Thymus (tissue), 11 donors: ENCODE measurements around the gene LTBP1. TPM values are rescaled to one million over a fixed set of nuclear protein-coding genes. Genes with fewer than 3 reads are reported as not detected.
A peak's percentile ranks its signal among the peaks of the same experiment; 100 is the strongest.

Source experiments
- DNase-seq, 9 donors: peaks; one replicate each; pipeline ENCODE4 v3.0.0-alpha.2; 2013; ENCODE audit warnings: low spot score in 9 of 9, low read depth in 6 of 9, missing footprints in 1 of 9
- H3K27ac ChIP-seq, 2 donors: one replicate each; pipeline ENCODE4 v1.5.1; 2013; ENCODE audit warnings: control low read depth in 1 of 2, low read depth in 1 of 2, low read length in 1 of 2, mild to moderate bottlenecking in 1 of 2, moderate library complexity in 1 of 2
- H3K27me3 ChIP-seq, 2 donors: one replicate each; pipeline ENCODE4 v1.5.1; 2013; ENCODE audit warnings: low read length in 1 of 2; ENCODE audit not compliant: control insufficient read depth in 2 of 2, insufficient read depth in 1 of 2
- H3K36me3 ChIP-seq, 2 donors: one replicate each; pipeline ENCODE4 v1.5.1; 2013; ENCODE audit warnings: low read length in 1 of 2, mild to moderate bottlenecking in 1 of 2, moderate library complexity in 1 of 2; ENCODE audit not compliant: control insufficient read depth in 2 of 2, insufficient read depth in 2 of 2
- H3K4me1 ChIP-seq, 2 donors: one replicate each; pipeline ENCODE4 v1.5.1; 2013; ENCODE audit warnings: low read length in 2 of 2; ENCODE audit not compliant: control insufficient read depth in 2 of 2, insufficient read depth in 2 of 2
- H3K4me3 ChIP-seq, 2 donors: one replicate each; pipeline ENCODE4 v1.5.1; 2013; ENCODE audit warnings: low read length in 2 of 2, control low read depth in 1 of 2, mild to moderate bottlenecking in 1 of 2
- H3K9me3 ChIP-seq, 2 donors: one replicate each; pipeline ENCODE4 v1.5.1; 2013; ENCODE audit warnings: low read length in 1 of 2, mild to moderate bottlenecking in 1 of 2; ENCODE audit not compliant: control insufficient read depth in 2 of 2, insufficient read depth in 1 of 2
- WGBS: extraction: QIAGEN DNeasy Blood & Tissue Kit; methylation state at CpG from one replicate; pipeline ENCODE4 v1.1.7; 2013; 5-methylcytosine and 5-hydroxymethylcytosine counted together
- polyA plus RNA-seq: library from polyadenylated mRNA; stranded (reverse); fragments of 200-250 nt; gene quantifications from one replicate; pipeline ENCODE4 v1.2.3, GENCODE V29; 2013
- total RNA-seq: library from RNA; stranded (reverse); fragments of 120-200 nt; gene quantifications from one replicate; pipeline ENCODE4 v1.2.4, GENCODE V29; 2013
- donor health status: healthy.

LTBP1 gene
- total and polyA plus RNA-seq, 2 donors, result 13.3 to 17.7 TPM

- WGBS, result 95% methylated on average over 2 of the region's 2 CpGs
- H3K27ac ChIP-seq, result no peak overlapping the region
- no peaks in the 10 kb centered on the region for H3K36me3 ChIP-seq
Observed at GRCh38 chr2:33022395-33022985, 75.7 kb downstream of the LTBP1 start.

GRCh38 chr2:33022989-33023727 is 76.4 kb downstream of the LTBP1 start:
- H3K9me3 ChIP-seq, result peaks cover 0 to 4% of the 10 kb centered on the region in 2 donors
- H3K4me3 ChIP-seq, result no peak overlapping the region
- no peaks in the 10 kb centered on the region for H3K36me3 ChIP-seq
- WGBS, result 17% methylated on average over 6 of the region's 6 CpGs
- H3K27ac ChIP-seq, result no peak overlapping the region
- H3K27me3 ChIP-seq, result no peaks in the 10 kb centered on the region
- DNase-seq, result no peak
- no peaks in the 10 kb centered on the region for H3K4me1 ChIP-seq

More at GRCh38 chr2:33022395-33022985, 75.7 kb downstream of the LTBP1 start:
- Histone ChIP-seq H3K9me3 (peaks cover 0 to 4% of the 10 kb centered on the region in 2 donors), H3K4me3 (no peak overlapping the region), H3K27me3 (no peaks in the 10 kb centered on the region), H3K4me1 (no peaks in the 10 kb centered on the region)
- DNase-seq, result no peak

DNA sequence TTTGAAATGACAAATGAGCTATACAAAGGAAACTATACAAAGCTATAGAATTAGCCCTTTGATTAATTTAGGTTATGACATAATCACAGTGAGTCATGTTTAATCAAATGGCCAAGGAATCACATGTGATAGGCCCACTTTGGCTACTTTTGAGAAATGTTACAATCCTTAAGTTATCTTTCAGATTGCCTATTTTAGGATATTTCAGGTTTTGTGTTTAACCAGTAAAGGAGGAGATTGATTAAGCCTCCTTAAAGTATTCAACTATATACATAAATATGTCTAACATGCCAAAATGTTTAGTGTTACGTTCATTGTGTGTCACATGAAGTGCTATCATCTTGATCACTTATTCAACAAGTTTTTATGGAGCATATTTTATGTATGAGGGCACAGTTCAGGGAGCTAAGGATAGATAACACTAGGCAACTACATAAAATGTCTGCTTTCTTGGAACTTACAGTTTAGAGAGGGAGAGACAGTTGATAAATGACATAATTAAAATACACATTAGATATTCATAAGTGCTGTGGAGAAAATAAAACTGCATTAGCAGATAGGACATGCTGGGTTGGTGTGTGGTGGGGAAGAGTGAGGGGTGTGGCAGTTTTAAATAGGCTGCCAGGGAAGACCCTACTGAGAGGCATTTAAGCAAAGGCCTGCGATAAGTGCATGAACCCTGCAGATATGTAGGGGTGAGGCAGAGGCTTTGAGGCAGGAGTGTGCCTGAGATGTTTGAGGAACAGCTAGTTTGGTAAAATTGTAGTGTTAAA is 77.2 kb downstream of the LTBP1 start:
- no peaks in the 10 kb centered on the region for H3K27me3 ChIP-seq
- 98% methylated on average over 2 of the region's 2 CpGs for WGBS
- peaks cover 0 to 4% of the 10 kb centered on the region in 2 donors for H3K9me3 ChIP-seq
- no peaks in the 10 kb centered on the region for H3K4me1 ChIP-seq
- H3K36me3 ChIP-seq, result no peaks in the 10 kb centered on the region
- no peak overlapping the region for H3K27ac ChIP-seq
- H3K4me3 ChIP-seq, result no peak overlapping the region
- DNase-seq, result no peak

DNA sequence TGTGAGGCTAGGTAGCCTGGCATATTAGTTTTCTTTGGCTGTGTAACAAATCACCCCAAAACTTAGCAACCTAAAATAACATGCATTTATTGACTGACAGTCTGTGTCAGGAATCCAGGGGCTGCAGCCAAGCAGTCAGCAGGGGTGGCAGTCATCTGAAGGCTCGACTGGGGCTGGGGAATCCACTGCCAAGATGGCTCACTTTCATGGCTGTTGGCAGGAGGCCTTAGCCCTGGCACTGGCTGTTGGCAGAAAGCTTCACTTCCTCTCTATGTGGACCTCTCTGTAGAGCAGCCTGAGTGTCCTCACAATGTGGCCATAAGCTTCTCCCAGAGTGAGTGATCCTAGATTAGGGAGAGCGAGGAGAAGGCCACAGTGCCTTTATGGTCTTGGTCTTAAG is 78.0 kb downstream of the LTBP1 start:
- WGBS, result 95% methylated on average over 2 of the region's 2 CpGs
- no peaks in the 10 kb centered on the region for H3K36me3 ChIP-seq
- DNase-seq, result no peak
- H3K9me3 ChIP-seq, result peaks cover 0 to 4% of the 10 kb centered on the region in 2 donors
- no peaks in the 10 kb centered on the region for H3K4me1 ChIP-seq
- no peaks in the 10 kb centered on the region for H3K27me3 ChIP-seq
- H3K27ac ChIP-seq, result no peak overlapping the region
- no peak overlapping the region for H3K4me3 ChIP-seq

GRCh38 chr2:33029459-33029858 is 82.7 kb downstream of the LTBP1 start:
- Histone ChIP-seq H3K4me1 (peaks cover 0 to 2% of the 10 kb centered on the region in 2 donors), H3K36me3 (no peaks in the 10 kb centered on the region), H3K27ac (no peak overlapping the region), H3K9me3 (peaks cover 0 to 4% of the 10 kb centered on the region in 2 donors), H3K27me3 (no peaks in the 10 kb centered on the region), H3K4me3 (no peak overlapping the region)
- no peak for DNase-seq
- WGBS, result 95% methylated on average over 3 of the region's 3 CpGs

DNA sequence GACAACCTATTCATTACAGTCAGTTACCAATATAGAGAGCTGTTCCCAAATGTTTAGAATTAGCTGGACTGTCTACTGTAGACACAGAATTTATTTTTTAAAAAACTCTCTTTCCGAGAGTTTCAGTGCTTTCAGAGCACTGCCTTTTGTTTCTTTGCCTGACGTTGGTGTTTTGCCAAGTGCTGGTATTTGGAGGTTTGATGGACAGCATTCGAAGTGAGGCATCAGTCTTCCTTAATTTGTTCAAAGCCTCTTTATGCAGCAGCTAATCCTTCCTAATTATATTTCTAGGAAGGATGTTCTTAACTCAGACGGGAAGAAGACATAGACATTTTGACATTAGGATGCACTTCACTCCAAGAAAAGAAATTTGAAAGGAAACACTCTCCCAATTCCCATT is 83.2 kb downstream of the LTBP1 start:
- no peak for DNase-seq
- Histone ChIP-seq H3K4me3 (no peak overlapping the region), H3K27ac (no peak overlapping the region), H3K4me1 (peaks cover 0 to 2% of the 10 kb centered on the region in 2 donors), H3K9me3 (peaks cover 0 to under 1% of the 10 kb centered on the region in 2 donors), H3K27me3 (no peaks in the 10 kb centered on the region), H3K36me3 (no peaks in the 10 kb centered on the region)
- 95% methylated on average over 4 of the region's 4 CpGs for WGBS

DNA sequence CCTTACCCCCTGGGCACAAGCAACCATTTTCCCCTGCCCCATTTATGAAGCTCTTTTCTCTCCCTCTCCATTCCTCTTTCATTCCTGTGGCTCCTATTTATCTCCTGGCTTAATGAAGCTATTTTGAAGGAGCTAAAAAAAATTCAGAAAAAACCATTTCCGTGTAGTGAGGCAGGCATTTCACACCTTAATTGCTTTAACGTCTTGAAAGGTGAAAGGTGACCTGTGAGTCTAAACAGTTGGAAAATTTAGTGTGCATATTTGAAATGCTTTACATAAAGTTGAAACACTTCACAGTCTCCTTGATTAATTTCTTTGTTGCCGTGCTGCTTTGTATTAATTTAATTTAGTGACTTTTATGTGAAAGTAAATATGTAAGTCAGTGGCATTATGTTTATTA is 83.6 kb downstream of the LTBP1 start:
- WGBS, result 97% methylated on average over 3 of the region's 3 CpGs

GRCh38 chr2:33032245-33032644 is 85.5 kb downstream of the LTBP1 start:
- no peak for DNase-seq
- 81% methylated on average over 2 of the region's 2 CpGs for WGBS
- H3K27ac ChIP-seq, result no peak overlapping the region
- no peaks in the 10 kb centered on the region for H3K9me3 ChIP-seq
- no peak overlapping the region for H3K4me3 ChIP-seq
- H3K27me3 ChIP-seq, result no peaks in the 10 kb centered on the region
- H3K36me3 ChIP-seq, result no peaks in the 10 kb centered on the region
- H3K4me1 ChIP-seq, result peaks cover 0 to 2% of the 10 kb centered on the region in 2 donors

More for the DNA sequence above, 83.6 kb downstream of the LTBP1 start:
- H3K36me3 ChIP-seq, result no peaks in the 10 kb centered on the region
- peaks cover 0 to 2% of the 10 kb centered on the region in 2 donors for H3K4me1 ChIP-seq
- no peaks in the 10 kb centered on the region for H3K9me3 ChIP-seq
- no peak for DNase-seq
- no peak overlapping the region for H3K4me3 ChIP-seq
- H3K27ac ChIP-seq, result no peak overlapping the region
- H3K27me3 ChIP-seq, result no peaks in the 10 kb centered on the region

GRCh38 chr2:33033606-33034081 is 86.9 kb downstream of the LTBP1 start:
- H3K9me3 ChIP-seq, result no peaks in the 10 kb centered on the region
- no peak overlapping the region for H3K27ac ChIP-seq
- H3K4me1 ChIP-seq, result peaks cover 0 to 2% of the 10 kb centered on the region in 2 donors
- no peaks in the 10 kb centered on the region for H3K36me3 ChIP-seq
- 83% methylated on average over 7 of the region's 7 CpGs for WGBS
- no peaks in the 10 kb centered on the region for H3K27me3 ChIP-seq
- DNase-seq, result peak in 1 of 9 donors; percentile 23
- no peak overlapping the region for H3K4me3 ChIP-seq
